IgD-negative memory B cell (primary cell): Measurements from ENCODE around the gene CAMTA2. TPM values are rescaled to one million over a fixed set of nuclear protein-coding genes. Genes with fewer than 3 reads are reported as not detected.

Experiments used
- H3K27ac Mint-ChIP-seq, 3 donors: one replicate each; pipeline ENCODE4 v1.8.0; 2020 to 2022; ENCODE audit warnings: mild to moderate bottlenecking in 3 of 3, mixed read lengths in 3 of 3, moderate library complexity in 1 of 3
- H3K27me3 Mint-ChIP-seq: one replicate; pipeline ENCODE4 v1.8.0; 2021; ENCODE audit warnings: mixed read lengths
- H3K36me3 Mint-ChIP-seq: one replicate; pipeline ENCODE4 v1.8.0; 2020; ENCODE audit warnings: mild to moderate bottlenecking, mixed read lengths
- H3K4me1 Mint-ChIP-seq, 3 donors: one replicate each; pipeline ENCODE4 v1.8.0; 2020 to 2022; ENCODE audit warnings: mixed read lengths in 3 of 3, mild to moderate bottlenecking in 1 of 3
- H3K4me3 Mint-ChIP-seq, 4 donors: one replicate each; pipeline ENCODE4 v1.8.0; 2020 to 2022; ENCODE audit warnings: mild to moderate bottlenecking in 4 of 4, mixed read lengths in 4 of 4, moderate library complexity in 3 of 4
- H3K9me3 Mint-ChIP-seq, 3 donors: one replicate each; pipeline ENCODE4 v1.8.0; 2020 to 2021; ENCODE audit warnings: mixed read lengths in 3 of 3, mild to moderate bottlenecking in 1 of 3
- polyA plus RNA-seq: library from polyadenylated mRNA; unstranded; fragments of 300-500 nt; fragmentation: Illumina TruSeq; gene quantifications from one replicate; pipeline ENCODE4 v1.2.3, GENCODE V29; 2021

CAMTA2 gene
- polyA plus RNA-seq, 1 donor from 2014 or later: 19.1 TPM

- Mint-ChIP-seq H3K27ac (peak overlapping the region; percentile 75 to 95 (median 90)), H3K27me3 (no peaks in the 10 kb centered on the region), H3K4me1 (peaks cover 13 to 35% (median 27%) of the 10 kb centered on the region in 3 donors), H3K9me3 (no peaks in the 10 kb centered on the region), H3K36me3 (peaks cover 7% of the 10 kb centered on the region), H3K4me3 (peak overlapping the region; percentile 89 to 97 (median 96))
Measured at GRCh38 chr17:4986403-4986802, 1.1 kb downstream of the CAMTA2 start.

DNA sequence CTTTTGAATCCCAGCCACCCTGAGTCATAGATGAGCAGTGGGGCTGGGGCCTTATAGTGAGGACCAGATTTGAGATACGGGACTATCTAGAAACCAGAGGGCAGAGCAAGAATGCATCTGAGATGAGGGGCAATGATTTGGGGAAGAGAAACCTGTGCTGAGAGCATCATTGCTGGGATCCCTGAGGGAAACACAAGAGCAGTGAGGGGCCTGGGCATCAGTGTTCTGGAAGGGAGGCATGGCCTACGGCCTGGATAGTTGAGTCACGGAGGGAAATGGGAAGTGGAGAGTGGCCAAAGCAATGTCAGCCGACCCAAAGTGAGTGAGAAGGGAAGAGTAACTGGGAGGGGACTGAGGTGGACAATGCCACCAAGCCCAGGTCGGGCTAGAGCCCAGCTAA is 5.2 kb downstream of the CAMTA2 start:
- Mint-ChIP-seq H3K27me3 (no peaks in the 10 kb centered on the region), H3K9me3 (no peaks in the 10 kb centered on the region), H3K36me3 (peaks cover 8% of the 10 kb centered on the region), H3K27ac (peak overlapping the region in 1 of 3 donors; percentile 1), H3K4me3 (peak overlapping the region in 1 of 4 donors; percentile 7), H3K4me1 (peaks cover 24 to 38% (median 28%) of the 10 kb centered on the region in 3 donors)

- peak overlapping the region in 3 of 4 donors; percentile 34 to 58 (median 37) for H3K4me3 Mint-ChIP-seq
- H3K27ac Mint-ChIP-seq: peak overlapping the region; percentile 27 to 88 (median 30)
- H3K36me3 Mint-ChIP-seq: peaks cover 8% of the 10 kb centered on the region
- no peaks in the 10 kb centered on the region for H3K27me3 Mint-ChIP-seq
- H3K9me3 Mint-ChIP-seq: no peaks in the 10 kb centered on the region
- H3K4me1 Mint-ChIP-seq: peaks cover 20 to 31% (median 20%) of the 10 kb centered on the region in 3 donors
Measured at GRCh38 chr17:4980644-4981216, 6.7 kb downstream of the CAMTA2 start.

DNA sequence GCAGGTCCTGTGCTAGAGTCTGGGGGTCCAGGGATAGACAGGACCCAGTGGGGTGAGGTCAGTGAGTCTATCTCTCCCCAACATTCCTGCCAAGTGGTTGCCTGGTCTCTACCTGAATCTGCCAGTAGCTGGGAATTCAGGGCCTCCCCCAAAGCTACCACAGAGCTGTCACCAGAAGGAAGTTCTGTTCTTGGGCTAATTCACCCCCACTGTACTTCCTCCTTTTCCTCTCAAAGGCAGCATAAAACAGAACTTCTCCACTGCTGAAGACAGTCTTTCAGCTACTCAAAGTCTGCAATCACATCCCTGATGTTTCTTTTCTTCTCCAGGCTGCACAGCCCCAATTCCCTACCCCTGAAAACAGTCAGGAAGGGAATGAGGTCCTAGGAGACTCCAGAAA is 8.7 kb downstream of the CAMTA2 start:
- peak overlapping the region; percentile 7 to 76 (median 57) for H3K27ac Mint-ChIP-seq
- peak overlapping the region in 3 of 4 donors; percentile 5 to 71 (median 71) for H3K4me3 Mint-ChIP-seq
- peaks cover 16 to 26% (median 19%) of the 10 kb centered on the region in 3 donors for H3K4me1 Mint-ChIP-seq
- no peaks in the 10 kb centered on the region for H3K27me3 Mint-ChIP-seq
- H3K9me3 Mint-ChIP-seq: no peaks in the 10 kb centered on the region
- peaks cover 8% of the 10 kb centered on the region for H3K36me3 Mint-ChIP-seq

DNA sequence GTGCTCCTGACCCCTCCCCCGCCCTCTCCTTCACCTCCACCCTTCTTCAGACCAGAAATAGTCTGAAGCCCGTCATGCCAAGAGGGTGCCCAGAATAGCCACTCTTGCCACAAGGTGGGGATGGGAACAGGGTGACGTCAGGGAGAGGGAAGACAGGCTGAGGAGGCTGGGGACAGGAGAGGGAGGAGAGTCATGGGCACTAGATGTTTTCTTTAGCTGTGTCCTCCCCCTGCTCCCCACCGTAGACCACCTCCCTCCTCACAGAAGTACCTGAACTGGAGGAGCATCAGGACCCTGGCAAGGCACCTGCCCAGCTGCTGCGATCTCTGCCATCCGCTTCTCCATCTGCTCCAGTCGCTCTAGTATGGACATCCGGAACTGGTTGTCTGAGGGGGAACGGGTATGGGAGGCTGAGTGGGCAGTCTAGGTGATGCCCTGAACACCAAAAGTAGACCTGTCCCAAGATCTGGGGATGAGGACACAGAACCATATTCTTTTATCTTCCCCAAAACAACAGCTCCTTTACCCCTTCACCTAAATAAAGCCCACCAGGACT is 13.3 kb downstream of the CAMTA2 start:
- Mint-ChIP-seq H3K9me3 (no peaks in the 10 kb centered on the region), H3K36me3 (no peaks in the 10 kb centered on the region), H3K4me1 (peaks cover 5 to 14% (median 8%) of the 10 kb centered on the region in 3 donors), H3K27me3 (no peaks in the 10 kb centered on the region), H3K4me3 (no peak overlapping the region), H3K27ac (peak overlapping the region in 1 of 3 donors; percentile 50)

DNA sequence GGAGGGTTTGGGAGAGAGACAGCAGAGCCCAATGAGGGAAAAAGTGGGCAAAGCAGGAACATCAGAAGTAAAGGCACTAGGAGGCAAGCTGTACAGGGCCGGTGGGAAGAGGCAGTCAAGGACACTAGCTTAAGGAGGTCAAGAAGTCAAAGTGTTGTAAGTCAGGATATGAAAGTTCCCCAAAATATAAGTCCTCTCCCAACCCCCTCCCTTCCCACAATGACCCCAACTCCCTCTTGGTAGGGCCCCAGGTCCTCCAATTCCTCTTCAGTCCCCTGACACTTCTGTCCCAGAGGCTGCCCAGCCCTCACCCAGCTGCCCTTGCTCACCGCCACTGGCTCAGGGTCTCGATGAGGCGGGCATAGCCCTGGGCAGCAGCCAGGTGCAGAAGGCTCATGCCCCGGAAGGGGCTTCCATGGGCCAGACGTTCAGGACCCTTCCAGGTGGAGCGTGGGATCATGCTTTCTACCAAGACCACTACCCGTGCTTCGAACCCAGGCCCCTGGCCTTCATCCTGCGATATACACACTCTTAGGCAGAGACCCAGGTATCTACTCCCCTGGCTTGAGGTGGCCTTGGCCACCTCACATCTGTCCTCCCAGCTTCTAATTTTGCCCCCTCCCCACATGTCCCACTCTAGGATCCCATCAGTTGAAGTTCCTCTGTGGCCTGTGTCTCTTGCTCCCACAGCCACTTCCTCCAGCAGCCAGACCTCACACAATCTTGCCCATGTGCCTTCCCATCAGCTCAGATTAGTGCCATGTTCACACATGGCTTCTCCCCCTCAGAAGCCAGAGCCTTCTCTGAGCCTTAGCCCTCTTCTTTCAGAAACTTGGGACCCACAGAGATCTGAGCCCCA is 14.0 kb downstream of the CAMTA2 start:
- H3K36me3 Mint-ChIP-seq: no peaks in the 10 kb centered on the region
- no peaks in the 10 kb centered on the region for H3K27me3 Mint-ChIP-seq
- no peaks in the 10 kb centered on the region for H3K9me3 Mint-ChIP-seq
- no peak overlapping the region for H3K4me3 Mint-ChIP-seq
- H3K4me1 Mint-ChIP-seq: peaks cover 2 to 14% (median 2%) of the 10 kb centered on the region in 3 donors
- peak overlapping the region in 1 of 3 donors; percentile 50 for H3K27ac Mint-ChIP-seq

DNA sequence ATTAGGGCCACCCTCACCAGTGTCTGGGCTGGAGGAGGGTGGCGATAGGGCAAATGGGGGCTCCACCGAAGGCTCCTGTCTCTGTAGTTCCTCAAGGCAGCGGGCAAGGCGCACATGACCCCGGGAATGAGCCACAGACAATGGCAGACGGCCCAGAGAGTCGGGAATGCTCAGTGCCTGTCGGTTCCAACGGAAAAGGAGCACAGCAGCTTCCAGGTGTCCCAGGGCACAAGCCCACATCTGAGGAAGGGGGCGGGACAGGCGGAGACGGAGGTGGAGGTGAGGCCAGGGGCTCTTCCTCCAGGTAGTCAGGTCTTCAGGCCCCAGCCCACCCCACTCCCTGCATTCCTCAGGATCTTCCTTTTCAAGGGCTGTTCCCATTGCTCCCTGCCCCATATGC is 14.7 kb downstream of the CAMTA2 start:
- Mint-ChIP-seq H3K36me3 (no peaks in the 10 kb centered on the region), H3K4me3 (no peak overlapping the region), H3K27me3 (no peaks in the 10 kb centered on the region), H3K4me1 (peaks cover 0 to 11% (median 2%) of the 10 kb centered on the region in 3 donors), H3K27ac (no peak overlapping the region), H3K9me3 (no peaks in the 10 kb centered on the region)

DNA sequence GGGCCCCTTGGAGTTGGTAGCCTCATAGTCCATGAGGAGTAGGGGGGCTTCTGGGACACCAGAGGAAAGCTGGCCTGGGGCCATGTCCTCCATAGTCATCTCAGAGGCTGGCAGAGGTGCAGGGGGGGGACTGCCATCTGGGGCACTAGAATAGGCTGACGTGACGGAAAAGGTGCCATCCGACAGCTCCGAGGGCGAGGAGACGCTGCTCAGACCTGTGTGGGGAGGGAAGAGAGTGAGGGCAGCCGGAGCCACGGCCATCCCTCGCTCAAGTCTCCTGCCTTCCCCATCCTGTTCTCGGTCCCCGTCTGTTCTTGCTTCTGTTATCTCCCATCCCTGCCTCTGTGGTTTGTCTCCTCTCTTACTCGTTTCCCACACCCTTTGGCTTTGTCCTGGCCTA is 15.2 kb downstream of the CAMTA2 start:
- Mint-ChIP-seq H3K4me1 (peaks cover 0 to 11% (median 2%) of the 10 kb centered on the region in 3 donors), H3K36me3 (no peaks in the 10 kb centered on the region), H3K27ac (peak overlapping the region in 1 of 3 donors; percentile 31), H3K9me3 (no peaks in the 10 kb centered on the region), H3K27me3 (no peaks in the 10 kb centered on the region), H3K4me3 (no peak overlapping the region)

GRCh38 chr17:4971826-4972225 is 15.6 kb downstream of the CAMTA2 start:
- Mint-ChIP-seq H3K27me3 (no peaks in the 10 kb centered on the region), H3K4me3 (no peak overlapping the region), H3K27ac (peak overlapping the region in 1 of 3 donors; percentile 31), H3K4me1 (peaks cover 0 to 11% (median 2%) of the 10 kb centered on the region in 3 donors), H3K36me3 (no peaks in the 10 kb centered on the region), H3K9me3 (no peaks in the 10 kb centered on the region)

GRCh38 chr17:4970273-4970672 is 17.2 kb downstream of the CAMTA2 start:
- H3K27me3 Mint-ChIP-seq: no peaks in the 10 kb centered on the region
- H3K9me3 Mint-ChIP-seq: no peaks in the 10 kb centered on the region
- H3K36me3 Mint-ChIP-seq: peaks cover 2% of the 10 kb centered on the region
- peaks cover 5 to 21% (median 6%) of the 10 kb centered on the region in 3 donors for H3K4me1 Mint-ChIP-seq
- peak overlapping the region in 1 of 4 donors; percentile 64 for H3K4me3 Mint-ChIP-seq
- peak overlapping the region in 1 of 3 donors; percentile 67 for H3K27ac Mint-ChIP-seq

GRCh38 chr17:4969551-4970173 is 17.8 kb downstream of the CAMTA2 start:
- Mint-ChIP-seq H3K27me3 (no peaks in the 10 kb centered on the region), H3K27ac (peak overlapping the region in 2 of 3 donors; percentile 36 to 67), H3K36me3 (peaks cover 3% of the 10 kb centered on the region), H3K4me1 (peaks cover 5 to 22% (median 6%) of the 10 kb centered on the region in 3 donors), H3K4me3 (peak overlapping the region in 3 of 4 donors; percentile 48 to 81 (median 54)), H3K9me3 (no peaks in the 10 kb centered on the region)

- Mint-ChIP-seq H3K27me3 (no peaks in the 10 kb centered on the region), H3K4me1 (peaks cover 5 to 22% (median 6%) of the 10 kb centered on the region in 3 donors), H3K9me3 (no peaks in the 10 kb centered on the region), H3K36me3 (peaks cover 3% of the 10 kb centered on the region), H3K27ac (peak overlapping the region in 1 of 3 donors; percentile 36), H3K4me3 (peak overlapping the region in 2 of 4 donors; percentile 48 to 54)
Measured at GRCh38 chr17:4969047-4969550, 18.4 kb downstream of the CAMTA2 start.

DNA sequence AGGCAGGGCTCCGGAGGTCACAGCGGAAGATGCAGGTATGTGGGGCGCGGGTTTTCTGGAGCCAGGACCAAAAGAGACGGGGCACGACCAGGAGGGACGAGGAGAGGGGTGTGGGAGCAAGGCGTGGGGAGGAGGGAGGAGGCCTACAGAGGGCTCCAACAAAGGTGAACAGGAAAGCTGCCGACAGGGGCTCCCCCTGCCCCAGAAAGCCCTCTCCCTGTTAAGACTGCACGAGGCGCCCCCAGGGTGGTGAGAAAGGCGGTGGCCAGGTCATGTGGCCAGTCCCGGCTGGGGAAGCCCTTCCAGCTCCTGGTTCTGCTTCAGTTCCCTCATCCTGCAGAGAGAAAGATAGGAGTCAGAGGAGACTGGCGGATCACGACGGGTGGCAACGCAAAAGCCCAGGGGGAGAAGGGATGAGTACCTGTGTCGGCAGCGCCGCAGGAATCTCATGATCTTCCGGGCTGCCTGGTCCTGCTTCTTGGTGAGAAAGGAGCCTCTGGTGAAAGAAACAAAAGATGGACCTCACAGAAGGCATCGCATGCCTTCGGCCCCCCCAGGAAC is 18.9 kb downstream of the CAMTA2 start:
- H3K4me1 Mint-ChIP-seq: peaks cover 5 to 22% (median 6%) of the 10 kb centered on the region in 3 donors
- H3K36me3 Mint-ChIP-seq: peaks cover 3% of the 10 kb centered on the region
- H3K27me3 Mint-ChIP-seq: no peaks in the 10 kb centered on the region
- no peak overlapping the region for H3K27ac Mint-ChIP-seq
- H3K4me3 Mint-ChIP-seq: peak overlapping the region in 1 of 4 donors; percentile 54
- no peaks in the 10 kb centered on the region for H3K9me3 Mint-ChIP-seq
